Stimulated activated CD8-positive, alpha-beta memory T cell treated with anti-CD3 and anti-CD28 coated beads, Interleukin-15, amount 100 ng/mL, for 4 hours (primary cell): Measurements from ENCODE around the gene TNFRSF13B.
"Not testable (repeated sequence)": the region's sequence is repeated elsewhere in the genome, so short reads cannot be mapped to it uniquely, and the experiment has no call there.

Experiments
- DNase-seq, 2 donors: peaks; one replicate each; pipeline ENCODE4 v3.0.0-alpha.2; 2020; ENCODE audit warnings: low read depth in 2 of 2

Gene TNFRSF13B

DNA sequence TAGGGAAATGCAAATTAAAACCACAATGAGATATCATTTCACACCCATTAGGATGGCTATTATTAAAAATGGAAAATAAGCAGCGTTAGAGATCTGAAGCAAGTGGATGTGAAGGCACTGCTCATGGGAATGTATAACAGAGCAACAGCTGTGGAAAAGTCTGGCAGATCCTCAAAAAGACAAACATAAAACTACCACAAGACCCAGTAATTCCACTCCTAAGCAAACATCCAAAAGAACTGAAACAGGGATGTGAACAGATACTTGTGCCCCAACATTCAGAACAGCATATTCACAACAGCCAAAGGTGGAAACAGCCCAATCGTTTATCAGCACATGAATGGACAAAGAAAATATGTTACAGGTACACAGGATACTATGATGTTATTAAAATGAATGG is 10.9 kb downstream of the TNFRSF13B start:
- DNase-seq, result not testable (repeated sequence)

- DNase-seq, result not testable (repeated sequence)
These were observed 16.9 kb downstream of the TNFRSF13B start for GRCh38 chr17:16955011-16955410.

- no peak for DNase-seq
These were observed 17.4 kb downstream of the TNFRSF13B start for GRCh38 chr17:16954521-16954920.

GRCh38 chr17:16953841-16954240 is 18.1 kb downstream of the TNFRSF13B start:
- DNase-seq, result no peak

GRCh38 chr17:16953347-16953746 is 18.6 kb downstream of the TNFRSF13B start:
- DNase-seq, result no peak

DNA sequence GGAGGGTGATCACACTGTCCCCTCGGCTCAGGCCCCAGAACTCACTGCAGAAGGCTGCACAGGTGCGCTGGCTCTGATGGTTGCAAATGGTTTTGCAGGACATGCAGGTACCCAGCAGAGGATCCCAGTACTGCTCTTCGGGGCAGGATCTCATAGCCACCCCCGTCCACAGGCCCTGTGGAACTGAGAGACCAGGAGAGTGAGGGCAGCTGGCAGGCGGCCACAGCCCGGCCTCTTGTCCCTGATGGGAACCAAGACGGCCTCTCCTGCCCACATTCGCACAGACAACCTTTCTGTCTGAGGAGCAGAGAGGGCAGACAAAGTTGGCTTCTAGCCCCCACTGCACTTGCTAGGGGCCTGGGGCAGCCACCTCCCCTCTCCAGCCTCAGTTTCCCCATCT is 19.5 kb downstream of the TNFRSF13B start:
- DNase-seq, result no peak

DNA sequence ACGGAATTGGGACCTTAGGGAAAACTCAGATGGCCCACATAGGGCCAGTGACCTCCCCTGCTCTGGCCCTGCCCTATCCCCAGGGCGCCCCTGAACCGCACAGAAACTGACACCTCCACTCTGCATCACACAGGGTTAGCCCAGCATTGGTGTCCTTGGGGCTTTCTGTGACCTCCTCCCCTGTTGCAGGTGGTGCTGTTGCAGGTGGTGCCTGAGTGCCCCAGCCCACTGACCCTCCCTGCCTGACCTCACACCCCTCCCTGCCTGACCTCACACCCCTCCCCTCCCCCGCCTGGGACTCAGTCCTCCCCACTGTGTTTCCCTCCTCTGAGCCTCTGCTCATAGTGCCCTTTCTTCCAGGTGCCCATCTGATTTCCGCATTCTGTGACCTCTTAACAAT is 21.4 kb downstream of the TNFRSF13B start:
- DNase-seq, result no peak

- DNase-seq, result no peak
These were observed 23.1 kb downstream of the TNFRSF13B start for GRCh38 chr17:16948587-16949376.

GRCh38 chr17:16947470-16947869 is 24.4 kb downstream of the TNFRSF13B start:
- no peak for DNase-seq

- no peak for DNase-seq
These were observed 26.2 kb downstream of the TNFRSF13B start for GRCh38 chr17:16945663-16946218.

DNA sequence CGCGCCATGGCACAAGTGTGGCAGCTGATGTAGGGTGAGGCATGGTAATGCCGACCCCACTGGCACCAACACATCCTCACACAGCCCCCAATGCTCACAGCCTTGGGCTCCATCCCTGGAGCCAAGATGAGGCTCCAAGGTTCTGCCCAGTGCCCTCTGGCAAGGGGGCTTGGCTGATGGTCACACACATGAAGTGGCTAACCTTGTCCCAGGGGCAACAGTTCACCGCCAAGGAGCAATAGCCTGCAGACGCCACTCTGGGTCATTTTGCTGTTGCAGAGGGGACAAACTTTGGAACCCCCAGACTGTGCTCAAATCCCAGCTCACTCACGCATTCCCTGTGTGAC is 26.8 kb downstream of the TNFRSF13B start:
- DNase-seq, result no peak

- DNase-seq, result no peak
These were observed 27.4 kb downstream of the TNFRSF13B start for GRCh38 chr17:16944334-16945135.

- DNase-seq, result no peak
These were observed 28.2 kb downstream of the TNFRSF13B start for GRCh38 chr17:16943541-16944333.

DNA sequence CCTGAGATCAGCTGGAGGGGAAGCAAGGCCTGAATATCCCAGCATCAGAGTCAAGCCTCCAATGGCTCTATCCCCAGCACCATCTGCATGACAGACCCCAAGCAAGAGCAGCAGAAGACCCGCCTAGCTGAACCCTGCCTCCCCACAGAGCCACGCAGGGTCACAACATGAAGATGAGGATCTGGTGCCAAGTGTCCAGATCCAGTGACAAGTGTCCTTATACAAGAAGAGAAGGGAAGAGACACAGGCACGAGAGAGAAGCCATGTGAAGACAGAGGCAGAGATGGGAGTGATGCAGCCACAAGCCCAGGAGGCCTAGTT is 28.9 kb downstream of the TNFRSF13B start:
- no peak for DNase-seq

DNA sequence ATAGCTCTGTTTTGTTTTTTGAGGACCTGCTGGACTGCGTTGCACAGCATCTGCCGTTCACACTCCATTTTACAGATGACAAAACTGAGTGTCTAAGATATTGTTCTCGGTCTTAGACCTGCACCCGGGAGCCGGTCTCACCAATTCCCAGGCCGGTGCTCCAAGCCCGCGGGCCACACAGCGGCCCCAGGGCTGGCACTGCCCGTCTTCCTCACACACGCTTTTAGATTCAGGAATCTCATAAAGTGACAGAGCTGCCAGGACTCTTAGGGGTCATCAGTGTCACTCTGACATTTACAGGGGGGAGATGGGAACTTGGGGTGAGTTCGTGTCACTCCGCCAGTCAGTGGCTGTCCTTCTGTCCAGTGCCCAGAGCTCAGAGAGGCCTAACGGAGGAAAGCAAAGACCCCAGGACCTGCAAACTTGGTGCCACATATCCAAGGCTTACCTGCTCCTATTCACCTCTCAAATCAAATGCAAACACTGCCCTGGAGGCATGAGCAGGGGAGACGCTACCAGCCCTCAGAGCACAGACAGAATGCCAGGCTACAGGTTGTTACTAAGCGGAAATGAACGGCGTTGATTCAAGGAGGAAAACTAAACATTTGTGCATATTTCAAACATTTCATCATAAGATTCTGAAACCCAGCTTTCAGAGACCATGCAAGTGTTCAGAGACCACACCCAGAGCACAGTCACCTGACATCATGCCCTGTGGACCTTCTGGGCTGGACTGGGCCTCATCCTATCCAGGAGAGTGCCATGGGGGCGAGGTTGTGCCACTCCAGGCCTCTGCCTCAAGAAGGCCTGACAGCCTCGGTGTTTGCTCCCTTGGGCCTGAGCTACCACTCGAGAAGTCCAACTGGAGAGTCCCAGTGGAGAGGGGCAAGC is 29.5 kb downstream of the TNFRSF13B start:
- no peak for DNase-seq

DNA sequence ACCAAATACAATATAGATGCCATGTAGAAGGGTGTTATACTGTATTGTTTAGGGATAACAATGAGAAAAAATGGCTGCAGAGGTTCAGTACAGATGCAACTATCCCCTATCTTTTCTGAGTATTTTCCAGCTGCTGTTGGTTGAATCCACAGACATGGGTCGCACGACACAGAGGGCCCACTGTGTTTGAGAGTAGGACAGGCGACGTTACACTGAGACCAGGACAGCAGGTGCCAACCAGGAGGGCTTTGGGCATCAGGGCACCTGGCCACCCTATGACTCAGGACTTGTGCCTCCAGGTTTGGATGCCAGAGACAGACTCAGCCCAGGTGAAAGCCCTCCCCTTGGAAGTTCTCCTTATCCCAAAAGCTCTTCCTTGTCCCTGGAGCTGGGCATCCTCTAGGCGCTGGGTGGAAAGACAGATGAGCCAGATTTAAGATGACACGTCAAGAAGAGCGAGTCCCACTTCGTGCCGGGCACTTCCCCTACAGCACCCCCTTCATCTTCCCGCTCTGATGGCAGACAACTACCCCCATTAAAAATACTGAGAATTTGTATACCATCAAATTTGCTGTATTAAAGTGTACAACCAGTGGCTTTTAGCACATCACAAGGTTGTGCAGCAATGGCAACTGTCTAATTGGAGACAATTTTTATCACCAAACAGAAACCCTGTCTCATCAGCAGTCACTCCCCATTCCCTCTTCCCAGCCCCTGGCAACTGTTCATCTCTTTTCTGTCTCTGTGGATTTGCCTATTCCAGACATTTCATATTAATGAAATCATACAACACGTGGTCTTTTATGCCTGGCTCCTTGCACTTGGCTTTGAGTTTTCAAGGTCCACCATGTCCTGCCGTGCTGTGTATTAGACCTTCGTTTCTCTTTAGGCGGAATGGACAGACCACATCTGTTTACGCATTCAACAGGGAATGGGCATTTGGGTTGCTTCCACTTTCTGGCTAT is 30.6 kb downstream of the TNFRSF13B start:
- DNase-seq, result no peak

GRCh38 chr17:16940116-16940881 is 31.6 kb downstream of the TNFRSF13B start:
- DNase-seq, result no peak

- no peak for DNase-seq
These were observed 32.3 kb downstream of the TNFRSF13B start for GRCh38 chr17:16939606-16940115.

DNA sequence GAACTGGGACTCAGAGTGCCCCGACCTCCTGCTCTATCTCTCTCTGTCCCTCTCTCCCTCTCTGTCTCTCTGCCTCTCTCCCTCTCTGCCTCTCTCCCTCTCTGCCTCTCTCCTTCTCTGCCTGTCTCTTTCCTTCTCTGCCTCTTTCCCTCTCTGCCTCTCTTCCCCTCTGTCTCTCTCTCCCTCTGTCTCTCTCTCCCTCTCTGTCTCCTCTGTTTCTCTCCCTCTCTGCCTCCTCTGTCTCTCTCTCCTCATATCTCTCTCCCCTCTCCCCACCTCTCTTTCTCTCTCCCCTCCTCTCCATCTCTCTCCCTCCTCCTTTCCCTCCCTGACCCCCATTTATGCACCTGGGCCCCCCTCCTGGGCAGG is 32.7 kb downstream of the TNFRSF13B start:
- no peak for DNase-seq
